NCI-H187 treated with DMSO at 0.1 percent for 48 hours (cell line): ENCODE results near the gene CMTM1.

ENCODE experiments used
- DNase-seq: peaks from one replicate; lab custom pipeline; 2025; lab: John Stamatoyannopoulos, UW

CMTM1 gene

GRCh38 chr16:66538910-66539309 lies 27.3 kb upstream of the CMTM1 start:
- DNase-seq, result no peak

- DNase-seq, result no peak
Measured at GRCh38 chr16:66539623-66540469, 26.4 kb upstream of the CMTM1 start.

GRCh38 chr16:66541388-66542355 lies 24.6 kb upstream of the CMTM1 start:
- DNase-seq, result no peak

- no peak for DNase-seq
Measured at GRCh38 chr16:66542396-66542795, 23.8 kb upstream of the CMTM1 start.

- DNase-seq, result no peak
Measured at GRCh38 chr16:66543541-66543940, 22.7 kb upstream of the CMTM1 start.

- DNase-seq, result no peak
Measured at GRCh38 chr16:66544016-66544757, 22.1 kb upstream of the CMTM1 start.

GRCh38 chr16:66547101-66547989 lies 18.9 kb upstream of the CMTM1 start:
- DNase-seq, result no peak

GRCh38 chr16:66548068-66548467 lies 18.2 kb upstream of the CMTM1 start:
- no peak for DNase-seq

- no peak for DNase-seq
Measured at GRCh38 chr16:66548868-66549267, 17.4 kb upstream of the CMTM1 start.

GRCh38 chr16:66549284-66550131 lies 16.7 kb upstream of the CMTM1 start, which contains the start of gene TK2:
TSS of gene TK2 (minus strand) at chr16:66550122. CDS start at chr16:66550061, 61 bp downstream.
- DNase-seq, result no peak

- no peak for DNase-seq
Measured at GRCh38 chr16:66551348-66551759, 14.9 kb upstream of the CMTM1 start.

- DNase-seq, result no peak
Measured at GRCh38 chr16:66551788-66552285, 14.4 kb upstream of the CMTM1 start.

GRCh38 chr16:66552286-66553177 lies 13.7 kb upstream of the CMTM1 start, which contains the start of gene CKLF:
TSS of gene CKLF (plus strand) at chr16:66552576. CDS start at chr16:66552716, 140 bp downstream.
- no peak for DNase-seq

GRCh38 chr16:66553223-66553622 lies 13.0 kb upstream of the CMTM1 start:
- DNase-seq, result no peak

GRCh38 chr16:66554021-66554420 lies 12.2 kb upstream of the CMTM1 start:
- DNase-seq, result no peak

GRCh38 chr16:66554495-66554894 lies 11.7 kb upstream of the CMTM1 start:
- no peak for DNase-seq

GRCh38 chr16:66560107-66560506 lies 6.1 kb upstream of the CMTM1 start:
- no peak for DNase-seq

GRCh38 chr16:66561381-66562080 lies 4.7 kb upstream of the CMTM1 start:
- DNase-seq, result no peak
